HepG2 (cell line): ENCODE results near the gene MS4A2. TPM values are rescaled to one million over a fixed set of nuclear protein-coding genes. Genes with fewer than 3 reads are reported as not detected.

Experiments
- ATAC-seq: fragments of 200-7000 bp; cut with Tn5 transposase; 3 replicates; pipeline ENCODE4 v1.9.1; 2020; ENCODE audit warnings: mild to moderate bottlenecking, moderate library complexity
- BruUV-seq: library from RNA; stranded (reverse); fragments of 400-500 nt; replicated peaks from 2 replicates; lab custom pipeline; 2021; lab: Mats Ljungman, UMichigan
- CTCF ChIA-PET: fragments of 300-600 bp; formaldehyde crosslinking; extraction: SDS; loops from one replicate; lab custom pipeline; 2021; ENCODE audit warnings: low total read pairs, inconsistent platforms, low intra/inter-chr PET ratio; lab: Yijun Ruan, JAX
- POLR2A ChIA-PET: fragments of 350-600 bp; sonication (Branson Sonifier 250); formaldehyde crosslinking; loops from one replicate; lab custom pipeline; 2020; ENCODE audit warnings: antibody characterized with exemption, inconsistent platforms; lab: Yijun Ruan, JAX
- DNase-seq: peaks from one replicate; pipeline ENCODE4 v3.0.0-alpha.2; 2015; ENCODE audit warnings: low spot score
- FAIRE-seq: peaks from 3 replicates; lab custom pipeline; 2011; peaks lifted over from hg19 to GRCh38; lab: Jason Lieb, UNC
- H2AFZ ChIP-seq: one replicate; pipeline ENCODE4 v1.6.1; 2011; ENCODE audit warnings: low read length, inconsistent platforms
- H3K27ac ChIP-seq: fragments of 300-600 bp; 3 replicates; pipeline ENCODE4 v1.8.0; 2011; ENCODE audit warnings: mixed run types, mild to moderate bottlenecking, mixed read lengths, low read length, inconsistent platforms; ENCODE audit not compliant: insufficient read depth; ENCODE audit errors: extremely low read length
- H3K27me3 ChIP-seq, 2 experiments: fragments of 200-600 bp in 1 of 2; 2 replicates in 1 of 2; 3 replicates in 1 of 2; pipeline versions ENCODE4 v1.6.0 to v1.8.0; 2011; ENCODE audit warnings: low read length in 2 of 2, mild to moderate bottlenecking in 2 of 2, moderate library complexity in 2 of 2, inconsistent platforms in 1 of 2; ENCODE audit not compliant: insufficient read depth in 2 of 2, control insufficient read depth in 1 of 2
- H3K36me3 ChIP-seq, 2 experiments: fragments of 200-600 bp in 1 of 2; replicated peaks in 1 of 2; 2 replicates in 1 of 2; 3 replicates in 1 of 2; pipeline versions ENCODE4 v1.5.1 to v1.8.0; 2011; ENCODE audit warnings: low read length in 2 of 2, inconsistent platforms in 1 of 2; ENCODE audit not compliant: insufficient read depth in 2 of 2, control insufficient read depth in 1 of 2
- H3K4me1 ChIP-seq: 2 replicates; pipeline ENCODE4 v1.5.1; 2012; ENCODE audit warnings: low read length, inconsistent platforms; ENCODE audit not compliant: insufficient read depth
- H3K4me2 ChIP-seq: 2 replicates; pipeline ENCODE4 v1.6.0; 2011; ENCODE audit warnings: low read depth, low read length, inconsistent platforms
- H3K4me3 ChIP-seq, 3 experiments: fragments of 200-600 bp in 1 of 3; sonication (generic), shearing (Covaris generic) in 1 of 3; replicated peaks in 1 of 3; 2 replicates each; pipeline ENCODE4 v1.5.1; 2011 to 2016; ENCODE audit warnings: low read length in 3 of 3, inconsistent platforms in 2 of 3, low read depth in 2 of 3, mild to moderate bottlenecking in 2 of 3, control low read depth in 1 of 3, mixed read lengths in 1 of 3; ENCODE audit not compliant: insufficient read depth in 1 of 3
- H3K79me2 ChIP-seq: one replicate; pipeline ENCODE4 v1.6.1; 2011; ENCODE audit warnings: low read length, inconsistent platforms; ENCODE audit not compliant: insufficient read depth
- H3K9ac ChIP-seq: 2 replicates; pipeline ENCODE4 v1.6.0; 2011; ENCODE audit warnings: mild to moderate bottlenecking, low read depth, low read length, inconsistent platforms; ENCODE audit not compliant: insufficient read depth
- H3K9me3 ChIP-seq: 2 replicates; pipeline ENCODE4 v1.5.1; 2012; ENCODE audit warnings: mild to moderate bottlenecking, low read length
- H4K20me1 ChIP-seq: 2 replicates; pipeline ENCODE4 v1.6.0; 2011; ENCODE audit warnings: inconsistent platforms, mild to moderate bottlenecking, low read length, moderate library complexity; ENCODE audit not compliant: insufficient read depth
- CREM ChIP-seq, 2 experiments: sonication (generic) in 1 of 2; formaldehyde crosslinking in 1 of 2; IDR thresholded peaks; 2 replicates each; pipeline versions ENCODE4 v1.4.0 to v1.6.1; 2016 to 2020; ENCODE audit warnings: antibody characterized with exemption in 1 of 2, mild to moderate bottlenecking in 1 of 2, missing genetic modification reagents in 1 of 2
- ELK4 ChIP-seq: sonication (generic); formaldehyde crosslinking; IDR thresholded peaks from 2 replicates; pipeline ENCODE4 v1.9.0; 2021; ENCODE audit warnings: missing genetic modification reagents, borderline replicate concordance
- FOXA3 ChIP-seq: IDR thresholded peaks from 2 replicates; pipeline ENCODE4 v1.6.1; 2016; ENCODE audit warnings: missing genetic modification reagents, missing compliant biosample characterization
- GATAD2A ChIP-seq: IDR thresholded peaks from 2 replicates; pipeline ENCODE4 v1.6.1; 2016
- HNRNPLL ChIP-seq: fragments of 200-400 bp; formaldehyde crosslinking; IDR thresholded peaks from 2 replicates; pipeline ENCODE4 v1.6.1; 2017; ENCODE audit warnings: mild to moderate bottlenecking, low read depth, low read length; ENCODE audit not compliant: poor library complexity, severe bottlenecking
- RAD21 ChIP-seq: fragments of 450-650 bp; formaldehyde crosslinking; IDR thresholded peaks from 2 replicates; pipeline ENCODE4 v1.5.0; 2020; ENCODE audit warnings: mild to moderate bottlenecking
- STAG1 ChIP-seq: sonication (generic); formaldehyde crosslinking; IDR thresholded peaks from 2 replicates; pipeline ENCODE4 v1.4.0; 2020; ENCODE audit warnings: missing genetic modification reagents
- TARDBP ChIP-seq: sonication (generic); formaldehyde crosslinking; IDR thresholded peaks from 2 replicates; pipeline ENCODE4 v1.8.0; 2022; ENCODE audit warnings: mild to moderate bottlenecking, missing genetic modification reagents
- TEAD3 ChIP-seq: optimal IDR thresholded peaks from 2 replicates; pipeline ENCODE3; 2016; ENCODE audit warnings: borderline replicate concordance
- THAP11 ChIP-seq: IDR thresholded peaks from 2 replicates; pipeline ENCODE4 v1.6.1; 2016; ENCODE audit warnings: missing biosample characterization, missing genetic modification reagents
- YY1 ChIP-seq: IDR thresholded peaks from 2 replicates; pipeline ENCODE4 v1.6.1; 2011; ENCODE audit warnings: low read length, low read depth, moderate library complexity, mild to moderate bottlenecking; ENCODE audit not compliant: insufficient read depth, insufficient replicate concordance
- ZFP82 ChIP-seq: sonication (generic); formaldehyde crosslinking; IDR thresholded peaks from 2 replicates; pipeline ENCODE4 v1.5.1; 2020; ENCODE audit warnings: mild to moderate bottlenecking, missing genetic modification reagents, borderline replicate concordance
- ZFX ChIP-seq: sonication (generic); formaldehyde crosslinking; IDR thresholded peaks from 2 replicates; pipeline ENCODE4 v1.4.0; 2020; ENCODE audit warnings: mild to moderate bottlenecking, low read depth, missing genetic modification reagents, moderate library complexity
- ZNF101 ChIP-seq: sonication (generic); formaldehyde crosslinking; IDR thresholded peaks from 2 replicates; pipeline ENCODE4 v1.4.0; 2020; ENCODE audit warnings: mild to moderate bottlenecking, low read depth, missing genetic modification reagents, borderline replicate concordance
- ZNF12 ChIP-seq: sonication (generic); formaldehyde crosslinking; IDR thresholded peaks from 2 replicates; pipeline ENCODE4 v1.5.0; 2020; ENCODE audit warnings: missing genetic modification reagents
- ZNF20 ChIP-seq: sonication (generic); formaldehyde crosslinking; IDR thresholded peaks from 2 replicates; pipeline ENCODE4 v1.4.0; 2020; ENCODE audit warnings: mild to moderate bottlenecking, moderate library complexity, missing genetic modification reagents
- ZNF292 ChIP-seq: sonication (generic); formaldehyde crosslinking; IDR thresholded peaks from 2 replicates; pipeline ENCODE4 v1.8.1; 2022; ENCODE audit warnings: mild to moderate bottlenecking, low read depth, missing genetic modification reagents, borderline replicate concordance
- ZNF432 ChIP-seq: sonication (generic); formaldehyde crosslinking; IDR thresholded peaks from 2 replicates; pipeline ENCODE4 v1.5.0; 2020; ENCODE audit warnings: missing genetic modification reagents, mild to moderate bottlenecking, borderline replicate concordance
- ZNF543 ChIP-seq: sonication (generic); formaldehyde crosslinking; IDR thresholded peaks from 2 replicates; pipeline ENCODE4 v1.4.0; 2020; ENCODE audit warnings: mild to moderate bottlenecking, missing genetic modification reagents
- ZNF724P ChIP-seq: sonication (generic); formaldehyde crosslinking; IDR thresholded peaks from 2 replicates; pipeline ENCODE4 v1.8.0; 2022; ENCODE audit warnings: missing genetic modification reagents, borderline replicate concordance
- ZNF839 ChIP-seq: sonication (generic); formaldehyde crosslinking; IDR thresholded peaks from 2 replicates; pipeline ENCODE4 v1.4.0; 2020; ENCODE audit warnings: missing genetic modification reagents, mild to moderate bottlenecking, borderline replicate concordance
- in situ Hi-C: cut with HindIII; loops from 2 replicates; pipeline ENCODE4 v1.10.0; 2017; ENCODE audit warnings: low pct_unique_long_range_greater_than_20kb; ENCODE audit not compliant: extremely low pct_ligation_motif_present
- intact Hi-C: fragments of 100-400 bp; cut with micrococcal nuclease; formaldehyde crosslinking; loops from one replicate; pipeline ENCODE4 v1.10.0; 2022; ENCODE audit not compliant: unreplicated experiment
- polyA plus RNA-seq, 8 experiments: library from polyadenylated mRNA; depleted of rRNA in 3 of 8; stranded (reverse) in 7 of 8; unstranded in 1 of 8; fragments of >200 nt; fragmentation: Illumina TruSeq in 4 of 8; extraction: Trizol in 4 of 8; gene quantifications; 2 replicates each; pipeline versions ENCODE4 v1.2.1 to v1.2.3, GENCODE V29; 2011 to 2016; ENCODE audit warnings: low read depth in 4 of 8, missing spikeins in 1 of 8, mixed read lengths in 1 of 8; ENCODE audit not compliant: insufficient read depth in 1 of 8
- total RNA-seq, 5 experiments: library from RNA; depleted of rRNA; stranded (reverse); fragments of >200 nt; fragmentation: Illumina TruSeq; extraction: Trizol; gene quantifications; 2 replicates each; pipeline ENCODE4 v1.2.3, GENCODE V29; 2016; ENCODE audit warnings: low read depth in 1 of 5
- TF ChIP-seq, protein P1 (sequence below), 2 experiments: sonication (generic) in 1 of 2; formaldehyde crosslinking in 1 of 2; IDR thresholded peaks; 2 replicates each; pipeline versions ENCODE4 v1.4.0 to v1.6.1; 2018 to 2020; ENCODE audit warnings: missing genetic modification reagents in 2 of 2, borderline replicate concordance in 1 of 2, low read depth in 1 of 2, mild to moderate bottlenecking in 1 of 2, missing biosample characterization in 1 of 2

Gene MS4A2
- total and polyA plus RNA-seq, 2 of the 13 experiments (the other 11 are each of a cell fraction or from before 2014, with no cell fraction given) = not detected

- no peaks in the 10 kb centered on the region; the same call in 1 of the 2 replicates for H3K9me3 ChIP-seq
- no peaks in the 10 kb centered on the region for H3K36me3 ChIP-seq
- no peaks in the 10 kb centered on the region for H3K79me2 ChIP-seq
- DNase-seq (peak; percentile 55), ATAC-seq (peak; percentile 96), FAIRE-seq (peak; percentile 68)
- H3K4me1 ChIP-seq = peaks cover 16% of the 10 kb centered on the region
- in situ Hi-C loops = loop anchor here (5.0 kb wide), 1 partner anchor 308 kb away; no protein-coding TSS in a partner anchor
- H3K27me3 ChIP-seq = no peaks in the 10 kb centered on the region
- no peak overlapping the region for H3K4me2 ChIP-seq
- CTCF ChIA-PET = interaction anchor here (1.1 to 2.4 kb wide), 2 partner anchors 305 to 307 kb away, joined by 3 to 29 read pairs; no protein-coding TSS in a partner anchor
- no peaks in the 10 kb centered on the region for H4K20me1 ChIP-seq
- no peak overlapping the region for H3K27ac ChIP-seq
- H2AFZ ChIP-seq = no peak overlapping the region
- intact Hi-C loops = loop anchor here (1.0 to 2.0 kb wide), 2 partner anchors 307 to 376 kb away; partner anchors contain the start of gene STX3
- BruUV-seq = no TSS peak
- no peak overlapping the region for H3K4me3 ChIP-seq
- no peak overlapping the region for H3K9ac ChIP-seq
- POLR2A ChIA-PET = no interaction called here
- TF ChIP-seq ZNF724P (CRISPR knock-in tag) = no peak
- no peak for TF ChIP-seq ZNF543 (CRISPR knock-in tag)
- TF ChIP-seq ZNF101 (CRISPR knock-in tag) = no peak
- 0 out of 2 replicates have a peak, but pooled peaks have one; percentile 18 for TF ChIP-seq ZFX
- no peak for TF ChIP-seq HNRNPLL
- peak; percentile 38; the same call in 1 of the 2 replicates for TF ChIP-seq ZNF12 (CRISPR knock-in tag)
- TF ChIP-seq, protein P1, sequence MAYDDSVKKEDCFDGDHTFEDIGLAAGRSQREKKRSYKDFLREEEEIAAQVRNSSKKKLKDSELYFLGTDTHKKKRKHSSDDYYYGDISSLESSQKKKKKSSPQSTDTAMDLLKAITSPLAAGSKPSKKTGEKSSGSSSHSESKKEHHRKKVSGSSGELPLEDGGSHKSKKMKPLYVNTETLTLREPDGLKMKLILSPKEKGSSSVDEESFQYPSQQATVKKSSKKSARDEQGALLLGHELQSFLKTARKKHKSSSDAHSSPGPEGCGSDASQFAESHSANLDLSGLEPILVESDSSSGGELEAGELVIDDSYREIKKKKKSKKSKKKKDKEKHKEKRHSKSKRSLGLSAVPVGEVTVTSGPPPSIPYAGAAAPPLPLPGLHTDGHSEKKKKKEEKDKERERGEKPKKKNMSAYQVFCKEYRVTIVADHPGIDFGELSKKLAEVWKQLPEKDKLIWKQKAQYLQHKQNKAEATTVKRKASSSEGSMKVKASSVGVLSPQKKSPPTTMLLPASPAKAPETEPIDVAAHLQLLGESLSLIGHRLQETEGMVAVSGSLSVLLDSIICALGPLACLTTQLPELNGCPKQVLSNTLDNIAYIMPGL (CRISPR knock-in tag; IDR thresholded peaks at IDR 0.05; ENCODE audit: borderline replicate concordance in 1 of 2, low read depth in 1 of 2) = no peak; a peak in 1 of 4 replicates
- 0 out of 2 replicates have a peak, but pooled peaks have one; percentile 27 for TF ChIP-seq TARDBP (CRISPR knock-in tag)
- no peak for TF ChIP-seq YY1
- TF ChIP-seq ELK4 = no peak
- no peak for TF ChIP-seq ZFP82 (CRISPR knock-in tag)
- no peak for TF ChIP-seq ZNF432 (CRISPR knock-in tag)
- no peak for TF ChIP-seq ZNF292 (CRISPR knock-in tag)
- peak; percentile 71 for TF ChIP-seq TEAD3
- TF ChIP-seq ZNF839 (CRISPR knock-in tag) = no peak
- TF ChIP-seq ZNF20 (CRISPR knock-in tag) = no peak
- peak; percentile 59 for TF ChIP-seq RAD21
- TF ChIP-seq FOXA3 = peak; percentile 26; the same call in 1 of the 2 replicates
- no peak for TF ChIP-seq CREM (IDR thresholded peaks at IDR 0.05)
- no peak for TF ChIP-seq CREM (CRISPR knock-in tag; IDR thresholded peaks at IDR 0.05)
- peak; percentile 87 for TF ChIP-seq STAG1 (CRISPR knock-in tag)
- 0 out of 2 replicates have a peak, but pooled peaks have one; percentile 23 for TF ChIP-seq THAP11 (CRISPR knock-in tag)
- TF ChIP-seq GATAD2A (CRISPR knock-in tag) = 0 out of 2 replicates have a peak, but pooled peaks have one; percentile 21
Observed at GRCh38 chr11:60130496-60130895, 42.0 kb downstream of the MS4A2 start.
